Activated T-cell treated with anti-CD3 and anti-CD28 coated beads, Interleukin-2, amount 50 U/mL, for 4 hours (primary cell): ENCODE measurements around the gene STK26. TPM values are rescaled to one million over a fixed set of nuclear protein-coding genes. Genes with fewer than 3 reads are reported as not detected.

ENCODE experiments used
- ATAC-seq, 2 donors: fragments of 200-7000 bp; cut with Tn5 transposase; one replicate each; pipeline ENCODE4 v1.10.0; 2021
- DNase-seq: peaks from one replicate; pipeline ENCODE4 v3.0.0-alpha.2; 2020
- H3K27me3 Mint-ChIP-seq: one replicate; pipeline ENCODE4 v1.8.0; 2021; ENCODE audit warnings: low read depth, mixed read lengths
- H3K36me3 Mint-ChIP-seq: one replicate; pipeline ENCODE4 v1.8.0; 2022; ENCODE audit warnings: mixed read lengths; ENCODE audit not compliant: insufficient read depth
- H3K4me1 Mint-ChIP-seq: one replicate; pipeline ENCODE4 v1.8.0; 2021; ENCODE audit warnings: low read depth, mixed read lengths
- H3K4me3 Mint-ChIP-seq: one replicate; pipeline ENCODE4 v1.8.0; 2021; ENCODE audit warnings: mild to moderate bottlenecking, moderate library complexity, mixed read lengths
- H3K9me3 Mint-ChIP-seq: one replicate; pipeline ENCODE4 v1.8.0; 2021; ENCODE audit warnings: mixed read lengths
- total RNA-seq, 3 donors: library from RNA; stranded (reverse); gene quantifications; one replicate each; pipeline ENCODE4 v1.2.1, GENCODE V29; 2021

The STK26 gene
- total RNA-seq, 3 donors from 2014 or later = 42.7 to 51.9 (median 50.7) TPM

- DNase-seq (no peak), ATAC-seq (no peak)
- H3K36me3 Mint-ChIP-seq = peaks cover 4% of the 10 kb centered on the region
- H3K4me3 Mint-ChIP-seq = no peak overlapping the region
- H3K9me3 Mint-ChIP-seq = no peaks in the 10 kb centered on the region
- H3K27me3 Mint-ChIP-seq = no peaks in the 10 kb centered on the region
- peaks cover 21% of the 10 kb centered on the region for H3K4me1 Mint-ChIP-seq
These were observed 34.9 kb downstream of the STK26 start for GRCh38 chrX:132058050-132058449.

- no peak for DNase-seq
- Mint-ChIP-seq H3K9me3 (no peaks in the 10 kb centered on the region), H3K4me1 (peaks cover 18% of the 10 kb centered on the region), H3K36me3 (peaks cover 4% of the 10 kb centered on the region), H3K4me3 (no peak overlapping the region), H3K27me3 (no peaks in the 10 kb centered on the region)
- ATAC-seq = no peak
These were observed 35.9 kb downstream of the STK26 start for GRCh38 chrX:132058975-132059374.

GRCh38 chrX:132059973-132060540 lies 37.0 kb downstream of the STK26 start:
- peaks cover 5% of the 10 kb centered on the region for H3K36me3 Mint-ChIP-seq
- H3K4me3 Mint-ChIP-seq = no peak overlapping the region
- H3K27me3 Mint-ChIP-seq = no peaks in the 10 kb centered on the region
- no peaks in the 10 kb centered on the region for H3K9me3 Mint-ChIP-seq
- H3K4me1 Mint-ChIP-seq = peaks cover 18% of the 10 kb centered on the region
- ATAC-seq (no peak), DNase-seq (no peak)

- Mint-ChIP-seq H3K27me3 (no peaks in the 10 kb centered on the region), H3K4me1 (peaks cover 11% of the 10 kb centered on the region), H3K36me3 (peaks cover 1% of the 10 kb centered on the region)
These were observed 40.2 kb downstream of the STK26 start for GRCh38 chrX:132063334-132063733.

GRCh38 chrX:132063862-132064261 lies 40.8 kb downstream of the STK26 start:
- Mint-ChIP-seq H3K9me3 (no peaks in the 10 kb centered on the region), H3K4me1 (peaks cover 11% of the 10 kb centered on the region), H3K4me3 (no peak overlapping the region), H3K36me3 (peaks cover 4% of the 10 kb centered on the region), H3K27me3 (no peaks in the 10 kb centered on the region)
- DNase-seq (no peak), ATAC-seq (no peak)

More at GRCh38 chrX:132063334-132063733, 40.2 kb downstream of the STK26 start:
- DNase-seq = no peak
- ATAC-seq = no peak
- no peak overlapping the region for H3K4me3 Mint-ChIP-seq
- no peaks in the 10 kb centered on the region for H3K9me3 Mint-ChIP-seq

- H3K9me3 Mint-ChIP-seq = no peaks in the 10 kb centered on the region
- H3K4me3 Mint-ChIP-seq = no peak overlapping the region
- DNase-seq (no peak), ATAC-seq (no peak)
- H3K27me3 Mint-ChIP-seq = no peaks in the 10 kb centered on the region
- no peaks in the 10 kb centered on the region for H3K4me1 Mint-ChIP-seq
- H3K36me3 Mint-ChIP-seq = peaks cover 5% of the 10 kb centered on the region
These were observed 45.3 kb downstream of the STK26 start for GRCh38 chrX:132068405-132068804.

- H3K36me3 Mint-ChIP-seq = peaks cover 3% of the 10 kb centered on the region
- DNase-seq (no peak), ATAC-seq (no peak)
- H3K4me3 Mint-ChIP-seq = no peak overlapping the region
- H3K9me3 Mint-ChIP-seq = no peaks in the 10 kb centered on the region
- H3K4me1 Mint-ChIP-seq = no peaks in the 10 kb centered on the region
- H3K27me3 Mint-ChIP-seq = no peaks in the 10 kb centered on the region
These were observed 48.2 kb downstream of the STK26 start for GRCh38 chrX:132071254-132071653.

GRCh38 chrX:132077414-132077813 lies 54.3 kb downstream of the STK26 start:
- Mint-ChIP-seq H3K27me3 (no peaks in the 10 kb centered on the region), H3K36me3 (no peaks in the 10 kb centered on the region), H3K4me3 (no peak overlapping the region), H3K4me1 (no peaks in the 10 kb centered on the region), H3K9me3 (no peaks in the 10 kb centered on the region)
- no peak for DNase-seq
- ATAC-seq = no peak

GRCh38 chrX:132077912-132078311 lies 54.8 kb downstream of the STK26 start:
- H3K9me3 Mint-ChIP-seq = no peaks in the 10 kb centered on the region
- no peaks in the 10 kb centered on the region for H3K27me3 Mint-ChIP-seq
- no peak for ATAC-seq
- no peaks in the 10 kb centered on the region for H3K36me3 Mint-ChIP-seq
- DNase-seq = no peak
- no peaks in the 10 kb centered on the region for H3K4me1 Mint-ChIP-seq
- H3K4me3 Mint-ChIP-seq = no peak overlapping the region

GRCh38 chrX:132085786-132086185 lies 62.7 kb downstream of the STK26 start:
- H3K27me3 Mint-ChIP-seq = peaks cover 2% of the 10 kb centered on the region
- peaks cover 3% of the 10 kb centered on the region for H3K4me1 Mint-ChIP-seq
- DNase-seq (no peak), ATAC-seq (no peak)
- H3K36me3 Mint-ChIP-seq = no peaks in the 10 kb centered on the region
- no peak overlapping the region for H3K4me3 Mint-ChIP-seq
- H3K9me3 Mint-ChIP-seq = no peaks in the 10 kb centered on the region

GRCh38 chrX:132086672-132087071 lies 63.6 kb downstream of the STK26 start:
- no peak for ATAC-seq
- Mint-ChIP-seq H3K4me1 (peaks cover 7% of the 10 kb centered on the region), H3K27me3 (peaks cover 2% of the 10 kb centered on the region), H3K4me3 (no peak overlapping the region), H3K9me3 (no peaks in the 10 kb centered on the region), H3K36me3 (no peaks in the 10 kb centered on the region)
- DNase-seq = no peak

GRCh38 chrX:132088864-132089263 lies 65.8 kb downstream of the STK26 start:
- no peak overlapping the region for H3K4me3 Mint-ChIP-seq
- peaks cover 2% of the 10 kb centered on the region for H3K27me3 Mint-ChIP-seq
- no peaks in the 10 kb centered on the region for H3K9me3 Mint-ChIP-seq
- H3K36me3 Mint-ChIP-seq = no peaks in the 10 kb centered on the region
- DNase-seq = no peak
- peaks cover 7% of the 10 kb centered on the region for H3K4me1 Mint-ChIP-seq
- no peak for ATAC-seq

- no peak for DNase-seq
These were observed 67.5 kb downstream of the STK26 start for GRCh38 chrX:132090403-132091159.

GRCh38 chrX:132092439-132093065 lies 69.5 kb downstream of the STK26 start:
- H3K4me3 Mint-ChIP-seq = no peak overlapping the region
- no peaks in the 10 kb centered on the region for H3K9me3 Mint-ChIP-seq
- ATAC-seq (peak; percentile 61 to 63), DNase-seq (peak; percentile 33)
- peaks cover 7% of the 10 kb centered on the region for H3K4me1 Mint-ChIP-seq
- no peaks in the 10 kb centered on the region for H3K36me3 Mint-ChIP-seq
- H3K27me3 Mint-ChIP-seq = no peaks in the 10 kb centered on the region

More at GRCh38 chrX:132090403-132091159, 67.5 kb downstream of the STK26 start:
- Mint-ChIP-seq H3K4me3 (no peak overlapping the region), H3K9me3 (no peaks in the 10 kb centered on the region), H3K4me1 (peaks cover 7% of the 10 kb centered on the region), H3K36me3 (no peaks in the 10 kb centered on the region), H3K27me3 (no peaks in the 10 kb centered on the region)
- ATAC-seq = no peak
